Effector CD4-positive, alpha-beta T cell (primary cell): ENCODE results near the gene FDCSP. TPM values are rescaled to one million over a fixed set of nuclear protein-coding genes. Genes with fewer than 3 reads are reported as not detected.
"Not testable (repeated sequence)": the region's sequence is repeated elsewhere in the genome, so short reads cannot be mapped to it uniquely, and the experiment has no call there.

ENCODE experiments used
- DNase-seq: peaks from one replicate; pipeline ENCODE4 v3.0.0-alpha.2; 2020
- total RNA-seq: gene quantifications from one replicate; lab custom pipeline; 2026; lab: John Stamatoyannopoulos, UW

Gene FDCSP
- not detected for total RNA-seq

DNA sequence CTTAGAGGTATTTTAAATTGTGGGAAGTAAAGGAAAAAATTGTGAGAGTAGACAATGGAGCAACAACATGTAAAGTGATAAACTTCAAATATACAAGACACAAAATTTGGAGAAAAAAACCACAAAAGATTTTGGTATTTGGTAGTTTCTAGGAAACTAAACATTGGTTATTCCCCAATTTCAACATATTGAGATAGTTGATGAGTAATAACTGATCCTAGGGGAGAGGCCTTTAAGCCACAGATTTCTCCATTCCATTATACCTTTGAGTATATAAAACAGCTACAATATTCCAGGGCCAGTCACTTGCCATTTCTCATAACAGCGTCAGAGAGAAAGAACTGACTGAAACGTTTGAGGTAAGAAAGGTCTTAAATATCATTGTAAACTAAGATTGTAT is at the start of gene FDCSP:
Gene FDCSP, plus strand, starts transcription at position 301 of the 400 bp plus-strand sequence. CDS start 5,071 bp downstream, outside the sequence.
- DNase-seq: no peak

DNA sequence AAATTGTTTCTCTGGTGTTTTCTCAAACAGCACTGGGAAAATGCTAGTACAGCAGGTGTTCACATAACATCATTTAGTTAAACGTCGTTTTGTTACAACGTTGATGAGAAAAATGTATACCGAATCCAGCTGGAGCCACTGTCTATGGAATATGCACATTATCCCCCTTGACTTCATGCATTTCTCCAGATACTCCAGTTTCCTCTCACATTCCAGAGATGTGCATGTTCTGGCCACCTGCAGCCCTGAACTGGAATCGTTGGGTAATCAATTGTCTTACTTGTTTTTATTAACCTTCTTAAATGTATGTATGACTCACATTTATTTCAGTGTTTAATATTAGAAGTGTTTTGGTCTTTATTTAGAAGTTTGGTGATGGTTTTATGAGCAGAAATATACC is 48.8 kb upstream of the FDCSP start:
- no peak for DNase-seq

DNA sequence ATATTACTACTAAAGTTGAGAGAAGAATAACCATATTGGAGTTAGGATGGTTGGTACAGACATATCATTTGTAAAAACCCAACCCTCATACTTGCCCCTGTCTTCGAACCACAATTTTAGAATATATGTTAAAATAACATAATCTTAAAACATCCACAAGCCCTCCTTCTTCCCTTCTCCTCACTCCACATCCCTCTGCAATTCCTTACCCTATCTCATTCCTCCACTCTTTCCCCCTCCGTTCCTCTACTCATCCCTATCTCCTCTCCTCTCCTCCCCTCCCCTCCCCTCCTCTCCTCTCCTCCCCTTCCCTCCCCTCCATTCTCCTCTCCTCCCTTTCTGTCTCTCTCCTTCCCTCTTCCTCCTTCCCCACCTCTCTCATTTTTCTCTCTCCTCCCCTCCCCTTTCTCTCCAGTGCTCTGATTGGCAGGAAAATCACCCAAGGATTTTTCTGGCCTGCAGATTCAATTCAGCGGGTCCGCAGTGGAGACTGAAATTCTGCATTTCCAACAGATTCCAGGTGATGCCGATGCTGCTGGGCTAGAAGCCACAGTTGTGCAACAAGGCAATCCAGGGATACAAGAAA is 47.8 kb upstream of the FDCSP start:
- no peak for DNase-seq

- no peak for DNase-seq
These were observed 46.1 kb upstream of the FDCSP start for GRCh38 chr4:70179811-70180210.

- no peak for DNase-seq
These were observed 44.1 kb upstream of the FDCSP start for GRCh38 chr4:70181864-70182263.

- no peak for DNase-seq
These were observed 43.3 kb upstream of the FDCSP start for GRCh38 chr4:70182517-70183167.

DNA sequence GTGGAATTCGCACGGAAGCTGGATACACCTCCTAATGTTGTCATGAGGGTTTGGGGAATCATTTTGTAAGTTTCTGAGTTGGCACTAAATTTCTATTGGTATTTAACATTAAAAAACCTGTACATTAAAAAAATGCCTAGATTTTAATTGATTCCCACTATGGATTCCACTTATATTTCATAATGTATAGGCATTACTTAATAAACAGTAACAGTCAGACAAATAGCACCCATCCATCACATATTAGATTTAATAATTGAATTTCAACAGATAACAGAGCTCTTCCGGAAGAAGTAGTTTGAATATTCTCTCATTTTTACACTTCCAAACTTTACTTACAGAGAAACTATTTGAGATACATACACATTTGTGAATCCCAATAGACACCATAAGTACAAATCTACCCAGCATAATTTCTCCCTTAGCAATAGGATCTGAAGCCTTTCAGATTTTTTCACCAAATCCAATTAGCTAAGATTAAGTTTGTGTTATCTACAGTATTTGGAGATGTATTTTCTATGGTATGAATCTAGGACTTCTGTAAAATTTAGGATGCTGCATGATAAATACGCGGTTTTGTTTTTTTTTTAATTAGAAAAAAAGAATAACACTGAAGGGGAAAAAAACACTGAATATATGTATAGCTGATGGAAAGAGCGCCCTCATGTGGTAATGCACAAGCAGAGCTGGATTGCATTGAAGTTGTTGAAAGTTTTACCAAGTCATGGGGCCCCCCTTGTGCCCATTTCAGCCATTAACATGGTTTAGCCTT is 42.6 kb upstream of the FDCSP start:
- no peak for DNase-seq

DNA sequence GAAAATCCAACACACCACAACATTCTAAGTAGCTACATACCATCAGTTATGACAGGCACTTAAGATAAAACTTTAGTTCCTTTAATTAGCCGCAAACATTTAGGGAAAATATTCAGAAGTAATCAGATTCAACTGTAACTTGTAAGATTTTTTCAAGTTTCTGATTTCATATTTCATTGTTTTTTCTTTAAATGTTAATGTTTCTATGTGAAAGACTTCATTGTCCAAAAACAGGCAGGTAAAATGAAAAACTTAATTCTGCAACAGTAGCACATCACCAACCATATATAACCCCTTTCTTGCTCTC is 42.0 kb upstream of the FDCSP start:
- no peak for DNase-seq

DNA sequence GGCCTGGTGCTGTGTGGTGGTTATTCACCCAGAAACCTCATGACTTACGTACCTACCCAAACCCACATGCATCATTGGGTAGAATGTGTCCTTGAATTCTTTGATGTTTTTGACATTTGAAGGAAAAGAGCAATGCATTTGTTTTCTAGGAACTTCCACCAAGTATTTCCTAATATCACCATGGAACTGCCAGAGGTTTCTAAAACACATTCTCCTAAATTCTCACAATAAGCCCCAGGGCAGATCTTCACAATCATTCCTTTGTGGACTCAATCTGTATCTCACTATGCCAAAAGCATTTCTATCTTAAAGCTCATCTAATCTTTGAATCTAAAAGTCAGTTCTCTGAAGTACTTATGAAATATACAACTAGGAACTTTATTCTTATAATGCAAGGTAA is 38.7 kb upstream of the FDCSP start:
- DNase-seq: no peak

GRCh38 chr4:70190579-70190978 is 35.3 kb upstream of the FDCSP start:
- DNase-seq: no peak

DNA sequence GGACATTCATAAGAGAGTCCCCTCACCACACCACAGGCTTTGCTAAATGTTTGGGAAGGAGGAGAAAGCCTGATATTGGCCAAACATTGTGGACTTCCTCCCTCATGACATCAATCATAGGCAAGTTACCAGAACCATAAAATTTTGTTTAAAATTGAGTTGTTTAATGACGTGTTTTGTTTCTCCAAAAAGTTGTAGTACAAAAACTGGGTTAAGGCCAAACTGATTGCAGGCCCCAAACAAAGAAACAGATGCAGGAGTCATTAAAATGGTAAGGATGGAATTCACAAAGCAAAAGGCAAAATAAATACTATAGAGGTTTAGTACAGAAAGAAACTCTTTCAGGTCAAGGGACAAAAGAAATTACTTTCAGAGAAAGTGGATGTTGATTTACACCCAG is 34.3 kb upstream of the FDCSP start:
- no peak for DNase-seq

DNA sequence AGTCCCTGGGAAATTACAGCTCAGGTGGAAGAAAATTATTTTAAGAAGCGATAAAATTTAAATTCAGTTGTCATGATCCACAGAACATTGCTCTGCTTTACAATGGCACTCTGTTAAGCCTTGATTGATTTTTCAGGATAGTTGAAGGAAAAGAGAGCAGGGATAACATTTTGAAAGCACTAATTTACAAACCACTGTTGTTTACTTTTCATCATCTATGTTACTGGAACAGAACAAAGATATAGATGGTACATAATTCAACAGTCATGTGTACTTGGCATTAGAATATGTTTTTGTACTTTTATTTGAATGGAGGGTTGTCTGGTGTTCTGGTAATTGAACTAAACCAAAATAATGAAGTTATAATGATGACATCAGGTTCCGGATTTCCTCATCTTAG is 33.0 kb upstream of the FDCSP start:
- DNase-seq: no peak

GRCh38 chr4:70195425-70195824 is 30.5 kb upstream of the FDCSP start, which contains the start of gene ODAM:
TSS of gene ODAM (plus strand) at chr4:70195725. CDS start at chr4:70196544, 819 bp downstream.
- DNase-seq: no peak

- DNase-seq: no peak
These were observed 29.1 kb upstream of the FDCSP start for GRCh38 chr4:70196857-70197256.

GRCh38 chr4:70197842-70198241 is 28.1 kb upstream of the FDCSP start:
- DNase-seq: no peak

- no peak for DNase-seq
These were observed 22.3 kb upstream of the FDCSP start for GRCh38 chr4:70203601-70204000.

GRCh38 chr4:70212752-70213151 is 13.2 kb upstream of the FDCSP start:
- DNase-seq: not testable (repeated sequence)

DNA sequence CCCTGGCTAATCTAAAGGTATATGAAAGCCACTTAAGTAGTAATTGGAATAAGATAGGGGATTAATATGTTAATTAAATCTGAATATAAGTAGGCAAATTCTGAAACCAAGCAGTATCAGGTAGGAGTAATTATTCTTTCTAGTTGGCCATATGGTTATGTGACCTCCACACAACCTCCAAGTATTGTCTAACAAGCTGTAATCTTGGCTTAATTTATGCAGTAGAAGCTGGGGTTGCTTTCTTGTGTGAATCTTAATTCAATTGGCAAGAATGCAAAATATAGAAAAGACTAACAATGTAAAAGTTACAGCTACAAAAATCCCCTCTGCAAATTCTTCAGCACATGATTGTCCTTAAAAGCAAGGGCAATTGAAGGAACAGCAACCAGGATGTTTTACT is 9.8 kb upstream of the FDCSP start:
- DNase-seq: not testable (repeated sequence)

GRCh38 chr4:70216550-70216949 is 9.4 kb upstream of the FDCSP start:
- not testable (repeated sequence) for DNase-seq

DNA sequence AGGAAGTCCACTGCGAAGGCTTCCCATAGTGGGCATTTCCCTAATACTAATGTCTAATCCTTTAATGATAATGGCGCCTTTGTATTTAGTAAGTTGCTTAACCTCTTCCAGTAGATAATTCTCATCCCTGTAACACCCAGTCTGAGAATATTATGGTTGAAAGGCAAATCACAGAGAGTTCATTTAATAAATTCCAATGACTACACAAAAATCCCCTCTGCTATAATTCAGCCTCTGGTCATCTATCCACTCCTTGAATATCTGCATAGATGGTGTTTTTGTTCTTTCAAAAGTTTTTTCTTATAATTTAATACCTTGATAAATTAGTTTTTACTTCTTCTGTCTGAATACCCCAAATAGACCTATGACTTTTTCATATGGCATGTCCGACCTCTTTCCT is 4.5 kb upstream of the FDCSP start:
- not testable (repeated sequence) for DNase-seq

- not testable (repeated sequence) for DNase-seq
These were observed 4.1 kb upstream of the FDCSP start for GRCh38 chr4:70221818-70222217.

DNA sequence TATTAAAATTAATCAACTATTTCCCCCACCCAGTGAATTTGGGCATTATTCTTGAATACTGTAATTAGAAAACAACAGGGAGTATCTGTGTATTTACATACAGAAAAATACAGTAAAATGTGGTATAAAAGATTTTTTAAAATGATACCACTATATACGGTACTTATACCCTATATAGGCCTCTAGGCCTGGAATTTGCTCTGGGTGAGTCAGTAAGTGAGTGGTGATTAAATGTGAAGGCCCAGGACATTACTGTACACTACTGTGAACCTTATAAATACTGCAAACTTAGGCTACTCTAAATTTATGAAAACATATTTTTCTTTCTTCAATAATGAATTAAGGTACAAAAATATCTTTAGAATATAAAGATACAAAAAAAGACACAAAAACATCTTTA is 10.2 kb downstream of the FDCSP start:
- DNase-seq: no peak

- DNase-seq: no peak
These were observed 13.4 kb downstream of the FDCSP start for GRCh38 chr4:70239131-70239883.
